ENCODE data around the gene SH3BP4. TPM values are rescaled to one million over a fixed set of nuclear protein-coding genes. Genes with fewer than 3 reads are reported as not detected.

The SH3BP4 gene
- total RNA-seq, 1 donor from 2014 or later, result 53.4 TPM

DNA sequence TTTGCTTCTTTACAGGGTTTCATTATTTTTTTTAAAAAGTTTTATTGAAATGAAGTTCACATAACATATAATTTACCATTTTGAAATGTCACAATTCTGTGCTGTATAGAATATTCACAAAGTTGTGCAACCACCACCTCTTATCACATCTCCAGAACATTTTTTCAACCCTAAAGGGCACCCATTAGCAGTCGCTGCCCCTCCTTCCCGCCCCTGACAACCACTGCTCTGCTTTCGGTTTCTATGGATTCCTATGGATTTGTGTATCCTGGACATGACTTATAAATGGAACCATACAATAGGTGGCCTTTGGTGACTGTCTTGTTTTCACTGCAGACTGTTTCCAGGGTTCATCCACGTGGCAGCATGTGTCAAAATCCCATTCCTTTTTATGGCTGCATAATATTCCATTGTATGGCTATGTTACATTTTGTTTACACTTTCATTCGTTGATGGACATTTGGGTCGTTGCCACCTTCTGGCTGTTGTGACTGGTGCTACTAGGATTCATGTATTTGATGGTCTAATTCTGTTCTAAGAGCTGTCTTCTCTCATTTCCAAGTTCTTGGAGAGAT is 52.6 kb downstream of the SH3BP4 start:
- H3K27me3 Mint-ChIP-seq (ENCODE audit: insufficient read depth, low read depth), result peaks cover 3% of the 10 kb centered on the region
- Histone ChIP-seq H3K36me3 (no peaks in the 10 kb centered on the region), H3K9ac (no peak overlapping the region), H3K4me1 (peaks cover 18% of the 10 kb centered on the region), H3K9me3 (ENCODE audit: low read depth) (no peaks in the 10 kb centered on the region), H3K27me3 (no peaks in the 10 kb centered on the region), H3K79me2 (ENCODE audit: low read depth) (peaks cover 100% of the 10 kb centered on the region), H2AFZ (replicated peaks) (no peak overlapping the region), H3F3A (ENCODE audit: low read depth) (peaks cover 28% of the 10 kb centered on the region), H3K27ac (no peak overlapping the region), H3K4me3 (no peak overlapping the region), H3K4me2 (no peak overlapping the region), H4K20me1 (ENCODE audit: low read depth) (peaks cover 91% of the 10 kb centered on the region)
- peaks cover 41% of the 10 kb centered on the region for H3K36me3 Mint-ChIP-seq
- TF ChIP-seq EZH2phosphoT487 (IDR thresholded peaks at IDR 0.05) (no peak), EZH2 (IDR thresholded peaks at IDR 0.05) (no peak)
- TF ChIP-seq, protein P1, sequence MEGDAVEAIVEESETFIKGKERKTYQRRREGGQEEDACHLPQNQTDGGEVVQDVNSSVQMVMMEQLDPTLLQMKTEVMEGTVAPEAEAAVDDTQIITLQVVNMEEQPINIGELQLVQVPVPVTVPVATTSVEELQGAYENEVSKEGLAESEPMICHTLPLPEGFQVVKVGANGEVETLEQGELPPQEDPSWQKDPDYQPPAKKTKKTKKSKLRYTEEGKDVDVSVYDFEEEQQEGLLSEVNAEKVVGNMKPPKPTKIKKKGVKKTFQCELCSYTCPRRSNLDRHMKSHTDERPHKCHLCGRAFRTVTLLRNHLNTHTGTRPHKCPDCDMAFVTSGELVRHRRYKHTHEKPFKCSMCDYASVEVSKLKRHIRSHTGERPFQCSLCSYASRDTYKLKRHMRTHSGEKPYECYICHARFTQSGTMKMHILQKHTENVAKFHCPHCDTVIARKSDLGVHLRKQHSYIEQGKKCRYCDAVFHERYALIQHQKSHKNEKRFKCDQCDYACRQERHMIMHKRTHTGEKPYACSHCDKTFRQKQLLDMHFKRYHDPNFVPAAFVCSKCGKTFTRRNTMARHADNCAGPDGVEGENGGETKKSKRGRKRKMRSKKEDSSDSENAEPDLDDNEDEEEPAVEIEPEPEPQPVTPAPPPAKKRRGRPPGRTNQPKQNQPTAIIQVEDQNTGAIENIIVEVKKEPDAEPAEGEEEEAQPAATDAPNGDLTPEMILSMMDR (IDR thresholded peaks at IDR 0.05), result no peak
- H3K27ac Mint-ChIP-seq, result peak overlapping the region; percentile 69
- no peak overlapping the region for H3K4me3 Mint-ChIP-seq
- peaks cover 18% of the 10 kb centered on the region for H3K9me3 Mint-ChIP-seq
- H3K4me1 Mint-ChIP-seq, result peaks cover 70% of the 10 kb centered on the region
- no peak for DNase-seq (ENCODE audit: low spot score)

DNA sequence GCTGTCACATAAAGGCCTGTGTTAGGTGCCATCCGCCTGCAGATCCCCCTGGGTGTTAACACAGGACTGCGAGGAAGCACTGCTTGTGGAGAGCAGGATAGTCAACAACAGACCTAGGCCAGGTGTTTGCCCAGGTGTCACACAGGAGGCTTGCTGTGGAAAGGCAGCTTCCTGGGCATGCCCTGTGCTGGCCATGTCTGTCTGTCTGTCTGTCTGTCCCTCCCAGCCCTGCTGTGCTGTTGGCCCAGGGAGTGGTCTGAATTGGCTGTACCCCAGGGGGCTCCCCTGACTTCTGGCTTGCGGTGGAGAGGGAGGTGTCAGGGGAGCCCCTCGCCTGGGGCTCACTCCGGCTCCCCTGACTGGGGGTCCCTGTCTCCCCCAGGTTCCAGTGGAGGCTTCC is 53.2 kb downstream of the SH3BP4 start:
- no peak for DNase-seq (ENCODE audit: low spot score)
- Histone ChIP-seq H3K9ac (no peak overlapping the region), H3K36me3 (no peaks in the 10 kb centered on the region), H3K27me3 (no peaks in the 10 kb centered on the region), H4K20me1 (ENCODE audit: low read depth) (peaks cover 85% of the 10 kb centered on the region), H3K4me3 (no peak overlapping the region), H3K4me2 (peak overlapping the region; percentile 54), H2AFZ (replicated peaks) (no peak overlapping the region), H3K9me3 (ENCODE audit: low read depth) (no peaks in the 10 kb centered on the region), H3K79me2 (ENCODE audit: low read depth) (peaks cover 100% of the 10 kb centered on the region), H3F3A (ENCODE audit: low read depth) (peaks cover 28% of the 10 kb centered on the region), H3K4me1 (peaks cover 18% of the 10 kb centered on the region), H3K27ac (peak overlapping the region; percentile 79)
- peaks cover 3% of the 10 kb centered on the region for H3K27me3 Mint-ChIP-seq (ENCODE audit: insufficient read depth, low read depth)
- H3K9me3 Mint-ChIP-seq, result peaks cover 24% of the 10 kb centered on the region
- H3K4me3 Mint-ChIP-seq, result no peak overlapping the region
- TF ChIP-seq, protein P1 (IDR thresholded peaks at IDR 0.05), result no peak
- H3K27ac Mint-ChIP-seq, result peak overlapping the region; percentile 69
- H3K36me3 Mint-ChIP-seq, result peaks cover 45% of the 10 kb centered on the region
- H3K4me1 Mint-ChIP-seq, result peaks cover 68% of the 10 kb centered on the region

DNA sequence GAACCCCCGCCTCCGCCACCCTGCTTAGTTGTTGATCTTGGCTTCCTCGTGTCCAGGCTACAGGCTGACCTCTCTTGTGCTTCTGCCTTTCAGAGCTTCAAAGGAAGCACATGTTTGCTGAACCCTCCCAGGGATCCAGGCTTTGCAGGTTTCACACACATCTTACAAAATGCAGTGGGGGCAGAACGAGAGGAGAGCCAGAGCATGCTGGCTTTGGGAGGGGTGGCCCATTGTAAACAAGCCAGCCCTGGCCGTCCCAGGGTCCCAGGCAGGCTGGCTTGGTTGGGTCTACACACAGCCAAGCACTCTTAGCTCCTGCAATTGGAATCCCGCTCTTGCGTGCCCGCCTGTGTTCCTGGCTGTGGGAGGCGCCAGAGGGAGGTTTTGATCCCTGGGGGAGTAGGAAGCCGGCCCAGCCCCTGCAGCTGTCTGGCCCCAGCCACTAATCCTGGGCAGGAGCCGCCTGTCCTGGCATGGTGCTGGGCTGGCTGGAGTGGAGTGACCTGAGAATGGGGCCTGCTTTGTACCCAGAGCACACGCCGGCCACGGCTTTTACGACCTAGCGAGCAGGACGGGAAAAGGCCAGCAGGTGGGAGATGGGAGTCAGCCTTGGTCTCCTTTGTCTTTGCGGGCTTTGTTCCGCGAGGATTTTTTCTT is 53.9 kb downstream of the SH3BP4 start:
- Mint-ChIP-seq H3K4me1 (peaks cover 62% of the 10 kb centered on the region), H3K27ac (peak overlapping the region; percentile 95), H3K27me3 (ENCODE audit: insufficient read depth, low read depth) (peaks cover 3% of the 10 kb centered on the region), H3K36me3 (peaks cover 45% of the 10 kb centered on the region), H3K4me3 (peak overlapping the region; percentile 33), H3K9me3 (peaks cover 28% of the 10 kb centered on the region)
- Histone ChIP-seq H2AFZ (replicated peaks) (no peak overlapping the region), H3K27me3 (no peaks in the 10 kb centered on the region), H3K79me2 (ENCODE audit: low read depth) (peaks cover 100% of the 10 kb centered on the region), H4K20me1 (ENCODE audit: low read depth) (peaks cover 78% of the 10 kb centered on the region), H3K9ac (no peak overlapping the region), H3K4me1 (peaks cover 18% of the 10 kb centered on the region), H3K4me2 (peak overlapping the region; percentile 54), H3K27ac (peak overlapping the region; percentile 79), H3K36me3 (no peaks in the 10 kb centered on the region), H3K4me3 (no peak overlapping the region), H3F3A (ENCODE audit: low read depth) (peaks cover 28% of the 10 kb centered on the region), H3K9me3 (ENCODE audit: low read depth) (no peaks in the 10 kb centered on the region)
- no peak for TF ChIP-seq EZH2 (IDR thresholded peaks at IDR 0.05)
- TF ChIP-seq EZH2phosphoT487 (IDR thresholded peaks at IDR 0.05), result no peak
- TF ChIP-seq, protein P1 (IDR thresholded peaks at IDR 0.05), result peak; percentile 53
- DNase-seq (ENCODE audit: low spot score), result peak; percentile 88

Data from neural progenitor cell (in vitro differentiated cells).